NCI-H345 treated with DMSO at 0.1 percent for 48 hours (cell line): ENCODE results near the gene KCTD2.
"Not testable (repeated sequence)": the region's sequence is repeated elsewhere in the genome, so short reads cannot be mapped to it uniquely, and the experiment has no call there.

Source experiments
- DNase-seq: peaks from one replicate; lab custom pipeline; 2025; ENCODE audit not compliant: unreplicated experiment; lab: John Stamatoyannopoulos, UW

The KCTD2 gene

GRCh38 chr17:75019710-75020109 lies 27.3 kb upstream of the KCTD2 start:
- no peak for DNase-seq

GRCh38 chr17:75020331-75021110 lies 26.5 kb upstream of the KCTD2 start:
- no peak for DNase-seq

GRCh38 chr17:75024686-75025397 lies 22.2 kb upstream of the KCTD2 start:
- DNase-seq = no peak

- not testable (repeated sequence) for DNase-seq
Observed at GRCh38 chr17:75025398-75025734, 21.7 kb upstream of the KCTD2 start.

GRCh38 chr17:75026650-75027049 lies 20.4 kb upstream of the KCTD2 start:
- not testable (repeated sequence) for DNase-seq

GRCh38 chr17:75030161-75030560 lies 16.9 kb upstream of the KCTD2 start:
- no peak for DNase-seq

- peak; percentile 84 for DNase-seq
Observed at GRCh38 chr17:75031972-75032719, 14.9 kb upstream of the KCTD2 start.

- DNase-seq = no peak
Observed at GRCh38 chr17:75032720-75033280, 14.2 kb upstream of the KCTD2 start.

GRCh38 chr17:75033346-75034235 lies 13.4 kb upstream of the KCTD2 start:
- peak; percentile 94 for DNase-seq

GRCh38 chr17:75034236-75034908 lies 12.7 kb upstream of the KCTD2 start:
- DNase-seq = peak; percentile 89

- DNase-seq = no peak
Observed at GRCh38 chr17:75036643-75037268, 10.3 kb upstream of the KCTD2 start.

GRCh38 chr17:75039238-75039637 lies 7.8 kb upstream of the KCTD2 start:
- no peak for DNase-seq

- no peak for DNase-seq
Observed at GRCh38 chr17:75041656-75042280, 5.3 kb upstream of the KCTD2 start.

- DNase-seq = not testable (repeated sequence)
Observed at GRCh38 chr17:75043789-75044188, 3.2 kb upstream of the KCTD2 start.

GRCh38 chr17:75044716-75045115 lies 2.3 kb upstream of the KCTD2 start:
- no peak for DNase-seq

- DNase-seq = not testable (repeated sequence)
Observed at GRCh38 chr17:75045946-75046406, 1.0 kb upstream of the KCTD2 start.

- DNase-seq = no peak
Observed at GRCh38 chr17:75047398-75048098, 523 bp downstream of the KCTD2 start.

GRCh38 chr17:75048249-75048878 lies 1.3 kb downstream of the KCTD2 start:
- no peak for DNase-seq
